SIG-M5 (cell line): ENCODE results near the gene GAST.
A peak's percentile ranks its signal among the peaks of the same experiment; 100 is the strongest.
"Not testable (repeated sequence)": the region's sequence is repeated elsewhere in the genome, so short reads cannot be mapped to it uniquely, and the experiment has no call there.

Source experiments
- DNase-seq: peaks from one replicate; lab custom pipeline; 2025; lab: John Stamatoyannopoulos, UW

GAST gene

DNA sequence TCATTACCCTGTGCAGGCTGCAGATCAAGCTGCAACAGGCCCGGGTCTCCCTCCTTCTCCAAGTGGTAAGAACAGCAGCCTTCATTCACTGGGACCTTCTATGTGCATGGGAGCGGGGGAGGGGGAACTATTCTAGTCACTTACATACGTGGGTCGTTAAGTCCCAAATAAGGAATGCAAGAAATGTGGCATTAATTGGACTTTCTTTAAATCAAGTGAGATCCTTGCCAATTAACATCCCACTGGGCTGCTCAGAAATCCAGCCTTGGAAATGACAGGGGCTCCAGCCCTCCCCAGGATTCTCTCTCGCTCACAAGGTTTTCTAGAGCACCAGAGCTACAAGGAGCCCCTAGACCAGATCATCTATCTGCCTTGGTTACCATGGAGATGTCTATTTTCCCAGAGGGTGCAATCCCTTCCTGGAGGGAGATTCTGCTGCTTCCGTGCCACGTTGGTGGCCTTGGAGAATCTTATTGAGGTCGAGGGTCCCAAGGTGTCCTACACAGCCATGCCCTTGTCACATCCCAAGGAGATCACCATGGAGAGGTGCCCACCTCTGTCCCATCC, 28.6 kb upstream of the GAST start:
- no peak for DNase-seq

DNA sequence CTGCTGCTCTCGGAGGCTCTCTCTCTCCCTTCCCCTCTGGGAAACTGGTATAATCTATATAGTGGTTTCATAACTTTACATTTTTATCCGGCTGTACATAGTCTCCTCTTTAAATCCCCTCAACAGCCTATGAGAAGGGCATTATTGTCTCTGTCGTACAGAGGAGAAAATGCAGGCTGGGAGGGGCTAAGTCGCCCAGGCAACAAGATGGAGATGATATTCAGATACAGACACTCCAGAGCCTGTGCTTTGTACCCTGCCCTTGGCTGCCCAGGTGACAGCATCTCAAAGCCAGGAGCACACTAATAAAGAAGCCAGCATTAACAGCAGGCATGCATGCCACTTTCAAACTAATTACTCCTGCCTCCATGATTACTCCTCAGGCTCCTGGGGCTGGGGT, 28.1 kb upstream of the GAST start:
- no peak for DNase-seq

DNA sequence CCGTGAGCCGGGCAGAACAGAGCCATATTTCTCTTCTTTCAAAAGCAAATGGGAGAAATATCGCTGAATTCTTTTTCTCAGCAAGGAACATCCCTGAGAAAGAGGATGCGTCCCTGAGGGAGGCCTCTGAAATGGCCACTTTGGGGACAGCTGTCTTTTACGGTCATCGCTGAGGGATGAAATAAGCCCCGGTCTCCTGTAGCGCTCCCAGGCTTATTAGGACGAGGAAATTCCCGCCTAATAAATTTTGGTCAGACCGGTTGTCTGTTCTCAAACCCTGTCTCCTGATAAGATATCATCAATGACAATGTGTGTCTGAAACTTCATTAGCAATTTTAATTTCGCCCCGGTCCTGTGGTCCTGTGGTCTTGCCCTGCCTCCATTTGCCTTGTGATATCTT, 26.4 kb upstream of the GAST start:
- not testable (repeated sequence) for DNase-seq

DNA sequence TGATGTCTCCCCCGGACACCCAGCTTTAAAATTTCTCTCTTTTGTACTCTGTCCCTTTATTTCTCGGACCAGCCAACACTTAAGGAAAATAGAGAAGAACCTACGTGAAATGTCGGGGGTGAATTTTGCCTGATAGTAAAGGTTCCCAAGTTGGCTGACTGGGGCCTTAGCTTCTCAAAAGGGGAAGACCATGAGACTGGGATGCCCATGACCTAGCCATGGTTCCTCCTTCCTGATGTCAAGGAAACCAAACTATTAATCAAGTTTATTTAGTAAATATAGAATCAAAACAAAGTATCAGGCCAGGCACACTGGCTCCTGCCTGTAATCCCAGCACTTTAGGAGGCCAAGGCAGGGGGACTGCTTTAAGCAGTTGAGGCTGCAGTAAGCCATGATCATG, 25.9 kb upstream of the GAST start:
- no peak for DNase-seq

DNA sequence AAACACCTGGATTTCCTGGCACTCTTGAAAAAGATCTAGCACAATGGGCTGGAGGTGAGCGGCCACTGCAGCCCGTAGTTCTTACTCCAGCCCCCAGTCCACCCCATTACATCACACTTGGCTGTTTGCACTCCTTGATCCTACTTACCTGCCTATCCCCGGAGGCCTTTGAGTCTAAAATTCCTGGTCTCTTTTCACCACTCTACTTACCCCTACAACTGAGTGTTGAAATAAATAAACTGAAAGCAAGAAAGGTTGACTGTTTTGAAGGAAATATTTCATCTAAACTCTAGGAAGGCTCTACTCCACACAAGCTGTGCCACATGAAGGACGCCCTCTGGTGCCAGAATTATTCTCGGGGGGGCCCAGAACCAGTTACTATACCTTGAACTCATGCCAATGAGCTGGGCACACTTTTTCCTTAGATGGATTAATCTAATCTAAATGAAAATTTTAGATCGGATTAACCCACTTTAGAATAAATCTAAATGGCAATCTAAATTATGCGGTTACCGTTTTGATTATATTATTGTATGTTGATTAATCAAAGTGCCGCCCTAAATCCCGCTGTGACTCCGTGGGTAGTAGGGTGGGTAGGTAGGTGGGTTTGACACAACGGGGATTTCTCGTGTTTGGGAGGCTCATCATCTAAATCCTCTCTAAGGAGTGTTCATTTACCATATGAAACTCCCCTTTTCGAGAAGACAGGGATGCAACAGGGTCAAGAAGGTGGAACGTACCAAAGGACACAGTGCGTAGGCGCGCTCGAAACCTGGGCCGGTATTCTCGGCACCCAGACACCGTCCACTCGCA, 24.1 kb upstream of the GAST start:
- DNase-seq: no peak

DNA sequence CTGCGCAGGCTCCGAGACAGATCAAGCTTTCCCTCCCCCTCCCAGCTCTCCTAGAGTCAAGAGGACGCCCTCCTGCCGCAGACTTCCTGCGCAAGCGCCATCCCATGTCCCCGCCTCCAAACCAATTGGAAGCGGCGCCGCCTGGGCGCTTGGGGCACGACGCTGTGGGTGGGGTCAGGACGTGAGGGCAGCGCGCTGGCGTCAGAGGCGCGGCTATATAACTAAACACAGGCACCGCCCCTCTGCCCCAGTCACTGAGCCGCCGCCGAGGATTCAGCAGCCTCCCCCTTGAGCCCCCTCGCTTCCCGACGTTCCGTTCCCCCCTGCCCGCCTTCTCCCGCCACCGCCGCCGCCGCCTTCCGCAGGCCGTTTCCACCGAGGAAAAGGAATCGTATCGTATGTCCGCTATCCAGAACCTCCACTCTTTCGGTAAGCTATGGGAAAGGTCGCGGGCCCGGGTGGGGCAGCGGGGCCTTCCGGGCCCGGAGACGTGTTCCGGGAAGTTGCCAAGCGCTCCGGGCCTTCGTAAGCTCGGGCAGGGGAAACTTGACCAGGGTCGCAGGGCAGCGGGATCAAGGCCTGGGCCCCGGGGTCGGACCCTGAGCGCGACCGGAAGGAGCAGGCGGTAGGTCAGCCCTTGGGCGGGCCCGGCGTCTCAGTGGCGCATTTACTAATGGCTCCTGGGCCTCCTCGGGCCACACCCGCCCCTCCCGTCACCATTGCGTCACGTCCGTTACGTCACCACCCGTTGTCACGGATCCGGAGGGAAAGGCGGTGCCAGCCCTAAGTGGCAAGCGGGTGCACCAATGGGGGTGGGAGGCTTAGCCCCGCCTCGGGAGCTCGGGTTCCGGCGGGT, 23.3 kb upstream of the GAST start, which contains the start of gene EIF1:
Gene EIF1 (plus strand): TSS at position 245 of the 856 bp plus-strand sequence. CDS start 154 bp downstream, at position 399.
- DNase-seq: peak; percentile 96

DNA sequence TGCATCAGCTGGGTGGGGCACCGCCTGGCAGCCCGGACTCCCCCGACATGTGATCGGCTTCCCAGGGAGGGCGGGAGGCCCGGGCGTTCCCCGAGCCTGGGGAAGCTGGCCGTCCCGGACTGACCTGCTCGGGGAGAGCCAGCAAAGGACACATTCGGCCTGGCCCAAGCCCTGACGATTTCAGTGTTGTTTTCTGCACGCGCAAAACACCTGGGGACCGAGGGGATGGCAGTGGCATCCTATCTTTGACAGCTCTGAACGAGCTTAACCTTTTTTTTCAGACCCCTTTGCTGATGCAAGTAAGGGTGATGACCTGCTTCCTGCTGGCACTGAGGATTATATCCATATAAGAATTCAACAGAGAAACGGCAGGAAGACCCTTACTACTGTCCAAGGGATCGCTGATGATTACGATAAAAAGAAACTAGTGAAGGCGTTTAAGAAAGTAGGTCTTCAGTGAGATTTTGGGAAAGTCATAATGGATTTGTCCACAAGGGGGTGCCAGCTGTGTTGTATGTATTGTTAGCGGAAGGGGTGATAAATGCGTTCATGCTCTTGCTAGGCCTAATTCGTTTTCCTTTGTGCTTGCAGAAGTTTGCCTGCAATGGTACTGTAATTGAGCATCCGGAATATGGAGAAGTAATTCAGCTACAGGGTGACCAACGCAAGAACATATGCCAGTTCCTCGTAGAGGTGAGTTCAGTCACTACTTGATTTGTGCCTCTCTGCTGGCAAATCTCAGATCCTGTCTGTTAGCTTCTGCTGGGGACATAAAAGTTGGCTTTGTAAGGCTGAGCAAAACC, 22.4 kb upstream of the GAST start:
- no peak for DNase-seq

DNA sequence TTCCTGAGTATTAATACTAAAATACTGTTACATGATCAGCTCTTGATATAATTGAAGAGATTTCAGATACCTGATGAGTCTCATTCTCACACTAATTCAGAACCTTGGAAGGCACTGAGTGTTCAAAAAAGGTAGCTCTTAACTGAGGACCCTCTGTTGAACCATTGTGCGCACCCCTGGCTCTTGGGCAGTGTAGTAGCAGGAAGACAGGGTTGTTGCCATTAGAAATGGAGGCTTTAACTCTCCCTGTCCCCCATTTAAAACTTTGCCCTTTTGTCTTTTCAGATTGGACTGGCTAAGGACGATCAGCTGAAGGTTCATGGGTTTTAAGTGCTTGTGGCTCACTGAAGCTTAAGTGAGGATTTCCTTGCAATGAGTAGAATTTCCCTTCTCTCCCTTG, 21.6 kb upstream of the GAST start:
- no peak for DNase-seq

DNA sequence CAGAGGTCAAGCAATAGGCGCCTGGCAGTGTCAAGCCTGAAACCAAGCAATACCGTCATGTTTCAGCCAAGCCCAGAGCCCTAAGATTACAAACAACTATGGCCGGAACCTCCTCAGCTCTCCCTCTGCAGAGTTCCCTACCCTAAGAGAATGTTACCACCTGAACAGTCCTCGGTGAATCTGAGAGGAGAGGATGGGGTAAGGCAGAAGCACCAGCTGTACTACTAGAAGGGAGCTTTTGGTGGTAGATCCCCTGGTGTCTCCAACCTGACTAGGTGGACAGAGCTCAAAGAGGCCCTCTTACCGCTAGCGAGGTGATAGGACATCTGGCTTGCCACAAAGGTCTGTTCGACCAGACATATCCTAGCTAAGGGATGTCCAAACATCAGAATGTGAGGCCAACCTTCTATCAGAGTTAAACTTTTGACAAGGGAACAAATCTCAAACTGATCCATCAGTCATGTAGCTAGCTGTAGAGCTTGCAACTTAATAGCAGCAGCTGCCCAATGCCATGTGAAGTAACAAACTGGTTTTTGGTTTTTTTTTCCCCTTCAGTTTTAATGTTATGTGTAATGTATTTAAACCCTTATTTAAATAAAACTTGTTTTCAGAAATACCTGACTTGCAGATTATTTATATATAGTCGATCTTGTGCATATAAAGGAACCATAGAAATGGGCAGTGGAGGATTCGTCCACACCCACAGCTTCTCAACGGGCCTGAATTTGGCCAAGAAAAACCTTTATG, 20.9 kb upstream of the GAST start:
- DNase-seq: no peak

DNA sequence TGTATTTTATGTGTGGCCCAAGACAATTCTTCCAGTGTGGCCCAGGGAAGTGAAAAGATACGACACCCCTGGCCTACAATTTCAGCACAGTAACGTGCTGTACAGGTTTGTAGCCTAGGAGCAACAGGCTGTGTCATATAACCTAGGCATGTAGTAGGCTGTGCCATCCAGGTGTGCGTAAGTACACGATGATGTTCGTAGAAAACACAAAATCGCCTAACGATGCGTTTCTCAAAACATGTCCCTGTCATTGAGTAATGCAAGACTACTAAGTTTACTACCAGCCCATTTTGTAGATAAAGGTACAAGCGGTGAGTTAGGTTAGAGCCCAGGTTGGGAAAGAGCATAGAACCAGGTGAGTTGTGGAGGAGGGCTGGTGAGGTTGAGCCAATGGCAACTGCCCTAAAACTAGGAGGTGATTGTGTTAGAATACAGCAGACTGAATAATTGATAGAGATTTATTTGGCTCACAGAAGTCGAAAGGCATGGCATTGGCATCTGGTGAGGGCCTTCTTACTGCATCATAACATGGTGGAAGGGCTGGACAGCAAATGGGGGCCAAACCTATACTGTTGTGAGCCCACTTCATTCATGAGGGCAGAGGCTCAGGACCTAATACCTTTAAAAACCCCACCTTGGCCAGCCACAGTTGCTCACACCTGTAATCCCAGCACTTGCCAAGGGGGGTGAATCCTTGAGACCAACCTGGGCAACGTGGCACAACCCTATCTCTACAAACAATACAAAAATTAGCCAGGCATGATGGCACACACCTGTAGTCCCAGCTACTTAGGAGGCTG, 19.2 kb upstream of the GAST start:
- DNase-seq: no peak

DNA sequence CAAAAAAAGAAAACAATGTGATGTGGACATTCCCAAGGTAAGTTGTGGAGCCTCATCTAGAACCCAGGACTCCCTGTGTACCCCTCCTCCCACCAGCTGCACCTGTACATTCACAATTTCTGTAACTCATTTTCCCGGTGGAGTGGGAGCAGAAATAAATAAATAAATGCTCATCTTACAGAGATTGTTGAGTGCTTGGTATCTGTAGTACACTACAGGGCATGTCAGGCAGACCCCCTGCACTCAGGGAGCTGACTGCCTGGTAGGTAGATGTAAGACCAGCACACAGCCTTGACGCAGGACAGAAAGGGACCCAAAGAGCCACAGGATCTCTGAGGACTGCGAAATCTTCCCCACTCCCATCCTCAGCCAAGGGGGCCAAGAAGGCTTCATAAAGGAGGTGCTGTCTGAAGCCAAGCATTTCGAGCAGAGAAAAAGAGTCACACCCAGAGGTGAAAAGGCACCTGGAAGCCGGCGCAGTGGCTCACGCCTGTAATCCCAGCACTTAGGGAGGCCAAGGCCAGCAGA, 16.9 kb upstream of the GAST start:
- no peak for DNase-seq

DNA sequence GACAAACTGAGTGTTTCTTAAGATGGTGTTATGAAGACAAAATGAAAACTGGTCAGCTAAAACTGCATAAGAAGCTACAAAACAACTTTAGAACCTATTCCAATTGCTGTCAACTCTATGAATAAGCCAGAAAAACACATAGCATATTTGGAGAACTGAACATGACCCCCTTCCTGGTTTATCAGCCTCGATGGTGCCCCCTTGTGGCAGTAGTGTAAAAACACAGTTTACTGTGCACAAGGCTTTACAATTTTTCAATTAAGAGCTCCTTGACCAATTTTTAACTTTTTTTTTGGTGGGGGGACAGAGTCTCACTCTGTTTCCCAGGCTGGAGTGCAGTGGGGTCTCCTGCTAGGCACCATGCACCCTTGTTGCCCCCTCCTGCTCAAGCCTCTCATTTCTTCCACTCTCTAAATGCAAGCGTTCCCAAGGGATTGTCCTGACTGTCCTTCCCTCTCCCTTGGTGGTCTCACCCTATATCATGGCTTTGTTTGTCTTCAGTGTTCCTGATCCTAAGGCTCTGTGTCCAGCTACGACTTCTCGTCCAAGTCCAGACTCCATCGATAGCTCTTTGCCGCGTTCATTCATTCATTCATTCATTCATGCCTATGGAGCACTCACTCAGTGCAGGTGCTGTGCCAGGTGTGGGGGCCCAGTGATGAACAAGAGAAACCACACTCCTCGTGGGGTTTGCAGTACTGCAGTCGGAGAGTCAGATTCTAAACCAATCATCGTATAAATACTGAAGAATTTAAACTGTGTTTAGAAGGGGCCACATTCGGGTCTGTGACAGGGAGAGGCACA, 16.0 kb upstream of the GAST start:
- DNase-seq: peak; percentile 50

DNA sequence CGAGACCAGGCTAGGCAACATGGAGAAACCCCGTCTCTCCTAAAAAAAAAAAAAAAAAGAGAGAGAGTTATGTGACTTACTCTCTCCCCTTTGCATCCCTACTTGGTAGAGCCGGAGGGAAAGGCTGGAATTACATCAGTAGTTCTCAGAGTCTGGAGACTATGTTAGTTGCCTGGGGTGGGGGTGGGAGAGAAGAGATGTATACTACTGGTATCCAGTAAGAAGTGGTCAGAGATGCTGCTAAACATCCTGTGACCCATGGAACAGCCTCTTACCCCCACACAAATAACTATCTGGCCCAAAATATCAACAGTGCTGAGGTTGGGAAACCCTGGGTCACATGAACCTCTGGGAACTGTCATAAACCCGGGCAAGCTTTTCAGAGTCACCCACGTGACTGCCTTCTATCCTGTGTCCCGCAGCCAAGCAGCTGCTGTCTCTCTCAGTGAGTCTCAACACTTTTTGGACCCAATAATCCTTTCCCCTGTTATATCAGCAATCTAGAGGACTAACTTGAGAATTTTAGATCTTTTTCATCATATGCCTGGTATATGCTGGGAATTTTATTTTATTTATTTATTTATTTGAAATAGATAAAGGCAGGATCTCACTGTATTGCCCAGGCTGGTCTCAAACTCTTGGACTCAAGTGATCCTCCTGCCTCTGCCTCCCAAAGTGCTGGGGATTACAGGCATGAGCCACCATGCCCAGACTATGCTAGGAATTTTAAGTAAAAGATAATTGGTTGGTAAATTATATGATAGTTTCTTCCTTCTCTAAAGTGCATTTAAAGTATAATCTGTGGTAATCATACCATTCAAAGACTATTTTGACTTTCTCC, 14.8 kb upstream of the GAST start:
- no peak for DNase-seq

DNA sequence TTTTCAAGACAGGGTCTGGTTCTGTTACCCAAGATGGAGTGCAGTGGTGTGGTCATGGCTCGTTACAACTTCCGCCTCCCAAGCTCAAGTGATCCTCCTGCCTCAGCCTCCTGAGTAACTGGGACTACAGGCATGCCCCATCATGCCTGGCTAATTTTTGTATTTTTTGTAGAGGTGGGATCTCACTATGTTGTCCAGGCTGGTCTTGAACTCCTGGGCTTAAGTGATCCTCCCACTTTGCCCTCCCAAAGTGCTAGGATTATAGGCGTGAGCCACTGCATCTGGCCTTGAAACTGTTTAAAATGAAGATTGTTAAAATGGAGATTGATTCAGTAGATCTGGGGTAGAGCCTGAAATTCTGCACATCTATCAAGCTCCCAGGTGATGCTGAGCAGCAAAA, 11.3 kb upstream of the GAST start:
- DNase-seq: not testable (repeated sequence)

DNA sequence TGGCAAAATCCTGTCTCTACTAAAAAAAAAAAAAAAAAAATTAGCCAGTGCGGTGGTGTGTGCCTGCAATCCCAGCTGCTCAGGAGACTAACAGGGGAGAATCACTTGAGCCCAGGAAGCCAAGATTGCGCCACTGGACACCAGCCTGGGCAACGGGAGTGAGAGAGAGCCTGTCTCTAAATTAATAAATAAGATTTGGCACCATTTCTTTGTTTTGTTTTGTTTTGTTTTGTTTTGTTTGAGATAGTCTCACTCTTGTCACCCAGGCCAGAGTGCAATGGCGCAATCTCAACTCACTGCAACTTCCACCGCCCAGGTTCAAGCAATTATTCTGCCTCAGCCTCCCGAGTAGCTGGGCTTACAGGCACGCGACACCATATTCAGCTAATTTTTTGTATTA, 9.4 kb upstream of the GAST start:
- DNase-seq: no peak

DNA sequence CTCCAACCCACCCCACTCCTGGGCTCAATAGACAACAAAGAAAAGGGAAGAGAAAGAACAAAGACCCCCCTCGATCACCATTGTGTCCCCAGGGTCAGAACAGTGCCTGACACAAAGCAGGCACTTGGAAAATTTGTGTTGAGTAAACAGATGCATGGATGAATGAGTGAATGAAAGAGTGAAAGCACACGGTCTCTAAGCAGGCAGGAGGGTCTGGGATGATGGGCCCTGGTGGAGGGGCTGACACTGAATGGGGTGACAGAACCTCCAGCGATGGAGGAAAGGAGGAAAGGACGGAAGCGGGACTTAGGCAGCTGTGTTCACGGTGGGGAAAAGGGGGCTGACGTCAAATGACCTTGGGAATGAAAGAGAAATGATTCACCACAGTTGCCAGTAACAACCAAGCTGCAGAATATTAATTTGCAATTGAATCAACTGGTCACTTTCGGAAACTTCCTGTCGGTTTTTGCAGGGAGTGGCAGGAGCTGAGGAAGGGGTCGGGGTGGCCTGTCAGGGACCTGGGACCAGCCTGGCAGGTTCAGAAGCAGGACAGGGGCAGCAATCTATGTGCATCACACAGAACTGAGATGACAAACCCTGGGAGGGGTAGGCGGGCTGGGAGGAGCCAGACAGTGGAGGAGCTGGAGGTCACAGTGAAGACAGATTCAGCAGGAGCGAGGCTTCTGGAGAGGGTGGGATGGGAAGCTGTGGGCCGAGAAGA, 6.7 kb upstream of the GAST start:
- DNase-seq: no peak

DNA sequence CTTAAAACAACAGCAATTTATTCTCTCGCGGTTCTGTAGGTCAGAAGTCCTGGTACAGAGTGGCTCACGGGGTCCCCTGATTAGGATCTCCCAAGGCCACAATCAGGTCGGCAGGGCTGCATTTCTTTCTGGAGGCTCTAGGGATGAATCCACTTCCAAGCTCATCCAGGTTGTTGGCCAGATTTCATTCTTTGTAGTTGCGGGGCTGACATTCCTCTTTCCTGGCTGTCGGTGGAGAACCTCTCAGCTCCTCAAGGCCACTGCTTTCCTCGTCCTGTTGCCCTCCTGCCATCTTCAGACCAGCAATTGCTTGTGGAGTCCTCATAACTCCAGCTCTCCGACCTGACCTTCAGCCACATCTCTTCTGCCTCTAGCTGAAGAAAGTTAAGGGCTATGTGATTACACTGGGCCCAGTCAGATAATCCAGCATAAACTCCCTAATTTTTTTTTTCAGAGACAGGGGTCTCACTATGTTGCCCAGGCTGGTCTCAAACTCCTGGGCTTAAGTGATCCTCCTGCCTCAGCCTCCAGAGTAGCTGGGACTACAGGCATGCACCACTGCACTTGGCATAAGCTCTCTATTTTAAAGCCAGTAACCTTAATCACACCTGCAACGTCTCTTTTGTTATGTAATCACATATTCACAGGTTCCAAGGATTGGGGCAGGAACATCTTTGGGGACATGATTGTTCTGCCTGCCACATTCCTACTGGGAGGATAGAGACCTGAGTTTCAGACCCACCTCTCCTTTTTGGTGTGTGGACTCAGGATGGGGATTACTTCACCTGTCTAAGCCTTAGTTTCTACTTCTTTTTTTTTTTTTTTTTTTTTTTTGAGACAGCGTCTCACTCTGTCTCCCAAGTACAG, 4.1 kb upstream of the GAST start:
- no peak for DNase-seq
